ENCODE results near the gene JMY. TPM values are rescaled to one million over a fixed set of nuclear protein-coding genes. Genes with fewer than 3 reads are reported as not detected.

The JMY gene
- polyA plus RNA-seq, 2 of the 4 experiments (the other 2 are of a cell fraction) = 4.2 to 5.0 TPM

- CTCF ChIA-PET = interaction anchor here (0.6 to 1.1 kb wide), 3 partner anchors 18 to 1092 kb away, joined by 3 to 4 read pairs (median 3); no protein-coding TSS in a partner anchor
- no peak overlapping the region for H3K27ac ChIP-seq
Observed at GRCh38 chr5:79287380-79287779, 51.4 kb downstream of the JMY start.

GRCh38 chr5:79287907-79288306 is 52.0 kb downstream of the JMY start:
- no peak for ATAC-seq
- CTCF ChIA-PET = interaction anchor here (0.6 kb wide), 2 partner anchors 382 to 1093 kb away, joined by 3 to 4 read pairs; no protein-coding TSS in a partner anchor
- FAIRE-seq = no peak
- POLR2A ChIA-PET = no interaction called here
- Histone ChIP-seq H3K4me3 (no peak overlapping the region), H3K9me3 (no peaks in the 10 kb centered on the region), H3K4me1 (no peaks in the 10 kb centered on the region), H3K4me2 (no peak overlapping the region), H3K27ac (no peak overlapping the region)
- WGBS (ENCODE audit: missing lambda C conversion rate) = 71% methylated on average over 1 of the region's 1 CpG
- TF ChIP-seq CTCF (IDR thresholded peaks at IDR 0.05) = no peak
- no peak for TF ChIP-seq ATOH8 (CRISPR knock-in tag; IDR thresholded peaks at IDR 0.05; ENCODE audit: low read depth)
- TF ChIP-seq ZC3H11A (IDR thresholded peaks at IDR 0.05) = no peak
- TF ChIP-seq FOXS1 (CRISPR knock-in tag; IDR thresholded peaks at IDR 0.05) = no peak
- TF ChIP-seq PBX3 (IDR thresholded peaks at IDR 0.05) = no peak
- no peak for DNase-seq (ENCODE audit: low read depth in 1 of 2, low spot score in 1 of 2)

More at GRCh38 chr5:79287380-79287779, 51.4 kb downstream of the JMY start:
- H3K4me2 ChIP-seq = no peak overlapping the region
- DNase-seq (ENCODE audit: low read depth in 1 of 2, low spot score in 1 of 2) (no peak), ATAC-seq (no peak), FAIRE-seq (no peak)
- no peaks in the 10 kb centered on the region for H3K9me3 ChIP-seq
- POLR2A ChIA-PET = no interaction called here
- WGBS (ENCODE audit: missing lambda C conversion rate) = 88% methylated on average over 4 of the region's 4 CpGs
- H3K4me3 ChIP-seq = no peak overlapping the region
- H3K4me1 ChIP-seq = no peaks in the 10 kb centered on the region
- TF ChIP-seq CBX8 (IDR thresholded peaks at IDR 0.05) (no peak), RARB (CRISPR knock-in tag; IDR thresholded peaks at IDR 0.05) (no peak), MAFK (IDR thresholded peaks at IDR 0.05; ENCODE audit: partially characterized antibody) (no peak), USF2 (IDR thresholded peaks at IDR 0.05) (no peak), RNF2 (IDR thresholded peaks at IDR 0.05; ENCODE audit: borderline replicate concordance, low read depth) (no peak), FOSB (CRISPR knock-in tag; IDR thresholded peaks at IDR 0.05) (no peak), CTCF (IDR thresholded peaks at IDR 0.05) (no peak)

- Histone ChIP-seq H3K27ac (no peak overlapping the region), H3K9me3 (no peaks in the 10 kb centered on the region), H3K4me1 (no peaks in the 10 kb centered on the region), H3K4me2 (no peak overlapping the region), H3K4me3 (no peak overlapping the region)
- ATAC-seq = no peak
- ChIA-PET POLR2A (no interaction called here), CTCF (interaction anchor here (1.1 to 1.2 kb wide), 2 partner anchors 9 to 25 kb away, joined by 3 to 4 read pairs; no protein-coding TSS in a partner anchor)
- 85% methylated on average over 2 of the region's 2 CpGs for WGBS (ENCODE audit: missing lambda C conversion rate)
- no peak for DNase-seq (ENCODE audit: low read depth in 1 of 2, low spot score in 1 of 2)
- FAIRE-seq = no peak
- TF ChIP-seq KDM1A (IDR thresholded peaks at IDR 0.05; ENCODE audit: low read depth) (no peak), EHMT2 (IDR thresholded peaks at IDR 0.05; ENCODE audit: low read depth) (no peak), E2F6 (IDR thresholded peaks at IDR 0.05; ENCODE audit: borderline replicate concordance, low read depth) (no peak), RCOR1 (IDR thresholded peaks at IDR 0.05; ENCODE audit: low read depth, low read length) (no peak), RFX5 (IDR thresholded peaks at IDR 0.05) (no peak), PBX3 (IDR thresholded peaks at IDR 0.05) (no peak), CHD4 (IDR thresholded peaks at IDR 0.05; ENCODE audit: borderline replicate concordance) (no peak), RARB (CRISPR knock-in tag; IDR thresholded peaks at IDR 0.05) (no peak), MAX (IDR thresholded peaks at IDR 0.05) (no peak)
Observed at GRCh38 chr5:79295029-79295428, 59.1 kb downstream of the JMY start.

All from A549 (cell line).